K562 (cell line): ENCODE results near the gene GPR78. TPM values are rescaled to one million over a fixed set of nuclear protein-coding genes. Genes with fewer than 3 reads are reported as not detected.

Experiments used
- BACH1 ChIP-seq: fragments of 200-800 bp; sonication (Bioruptor generic); IDR thresholded peaks from 2 replicates; pipeline ENCODE4 v1.6.1; 2016; ENCODE audit warnings: missing genetic modification characterization, missing compliant biosample characterization
- BCL6 ChIP-seq: fragments of 250-450 bp; sonication (Bioruptor Pico); IDR thresholded peaks from 2 replicates; pipeline ENCODE4 v1.4.0; 2020
- BRCA1 ChIP-seq, 2 experiments: fragments of 450-650 bp in 1 of 2; sonication (generic) in 1 of 2; formaldehyde crosslinking in 1 of 2; IDR thresholded peaks; 2 replicates each; pipeline versions ENCODE4 v1.5.0 to v1.6.1; 2017 to 2020; ENCODE audit warnings: mild to moderate bottlenecking in 1 of 2, missing genetic modification reagents in 1 of 2
- BRF1 ChIP-seq: IDR thresholded peaks from 3 replicates; pipeline ENCODE4 v1.6.1; 2011; ENCODE audit warnings: borderline replicate concordance, mild to moderate bottlenecking; ENCODE audit not compliant: insufficient read length; ENCODE audit errors: extremely low read depth
- CHAMP1 ChIP-seq: fragments of 450-650 bp; IDR thresholded peaks from 2 replicates; pipeline ENCODE4 v1.6.1; 2016; ENCODE audit warnings: mild to moderate bottlenecking
- HMGXB4 ChIP-seq: sonication (generic); formaldehyde crosslinking; IDR thresholded peaks from 2 replicates; pipeline ENCODE4 v1.8.1; 2023; ENCODE audit warnings: mild to moderate bottlenecking, missing genetic modification reagents
- KLF1 ChIP-seq: fragments of 450-650 bp; IDR thresholded peaks from 2 replicates; pipeline ENCODE4 v1.6.1; 2016; ENCODE audit warnings: missing genetic modification characterization, missing compliant biosample characterization
- L3MBTL2 ChIP-seq: fragments of 450-650 bp; IDR thresholded peaks from 2 replicates; pipeline ENCODE4 v1.6.1; 2016; ENCODE audit warnings: mild to moderate bottlenecking, moderate library complexity
- MBD1 ChIP-seq: fragments of 250-450 bp; sonication (Bioruptor Pico); IDR thresholded peaks from 2 replicates; pipeline ENCODE4 v1.8.0; 2022; ENCODE audit warnings: inconsistent platforms
- PHF21A ChIP-seq: fragments of 450-650 bp; IDR thresholded peaks from 2 replicates; pipeline ENCODE4 v1.6.1; 2017; ENCODE audit warnings: low read depth, borderline replicate concordance
- PTRF ChIP-seq: fragments of 450-650 bp; IDR thresholded peaks from 2 replicates; pipeline ENCODE4 v1.6.1; 2016; ENCODE audit warnings: mild to moderate bottlenecking, missing genetic modification characterization, missing compliant biosample characterization
- SMAD3 ChIP-seq: fragments of 450-650 bp; formaldehyde crosslinking; conservative IDR thresholded peaks from 2 replicates; pipeline ENCODE4 v1.4.0; 2020; ENCODE audit warnings: mild to moderate bottlenecking
- STAG1 ChIP-seq: sonication (generic); formaldehyde crosslinking; IDR thresholded peaks from 2 replicates; pipeline ENCODE4 v1.5.0; 2020; ENCODE audit warnings: missing genetic modification reagents, borderline replicate concordance
- TCF3 ChIP-seq: sonication (generic); formaldehyde crosslinking; IDR thresholded peaks from 2 replicates; pipeline ENCODE4 v1.4.0; 2020; ENCODE audit warnings: mild to moderate bottlenecking, missing genetic modification reagents
- TEAD4 ChIP-seq, 2 experiments: sonication (generic) in 1 of 2; formaldehyde crosslinking in 1 of 2; IDR thresholded peaks; 2 replicates each; pipeline versions ENCODE4 v1.6.1 to v1.8.0; 2012 to 2022; ENCODE audit warnings: borderline replicate concordance in 1 of 2, inconsistent platforms in 1 of 2, low read length in 1 of 2, mild to moderate bottlenecking in 1 of 2, missing genetic modification reagents in 1 of 2
- ZC3H4 ChIP-seq: sonication (generic); formaldehyde crosslinking; IDR thresholded peaks from 2 replicates; pipeline ENCODE4 v1.9.0; 2021; ENCODE audit warnings: missing genetic modification reagents, borderline replicate concordance
- ZKSCAN3 ChIP-seq: fragments of 250-450 bp; sonication (Bioruptor Pico); IDR thresholded peaks from 2 replicates; pipeline ENCODE4 v1.4.0; 2020
- ZNF239 ChIP-seq: fragments of 250-450 bp; sonication (Bioruptor Pico); IDR thresholded peaks from 2 replicates; pipeline ENCODE4 v1.4.0; 2020; ENCODE audit warnings: mild to moderate bottlenecking
- ZNF311 ChIP-seq: fragments of 250-450 bp; sonication (Bioruptor Pico); IDR thresholded peaks from 2 replicates; pipeline ENCODE4 v1.4.0; 2020; ENCODE audit warnings: mild to moderate bottlenecking, moderate library complexity
- ZNF655 ChIP-seq: fragments of 250-450 bp; sonication (Bioruptor Pico); IDR thresholded peaks from 2 replicates; pipeline ENCODE4 v1.5.0; 2021
- polyA plus RNA-seq, 8 experiments: library from polyadenylated mRNA; depleted of rRNA in 4 of 8; stranded (reverse) in 5 of 8; unstranded in 3 of 8; fragments of >200 nt; fragmentation: Nextera tagmentation in 2 of 8; fragmentation: Illumina TruSeq in 1 of 8; extraction: Ambion mirVana in 2 of 8; extraction: Trizol in 1 of 8; gene quantifications; 2 replicates each; pipeline versions ENCODE4 v1.2.1 to v1.2.3, GENCODE V29; 2011 to 2014; ENCODE audit warnings: inconsistent platforms in 1 of 8, missing spikeins in 1 of 8
- total RNA-seq, 7 experiments: library from RNA; depleted of rRNA in 6 of 7; stranded (reverse); fragments of >200 nt in 6 of 7; fragmentation: Illumina TruSeq in 2 of 7; extraction: Trizol in 2 of 7; gene quantifications; 2 replicates each; pipeline versions ENCODE4 v1.2.1 to v1.2.3, GENCODE V29; 2011 to 2021; ENCODE audit warnings: low replicate concordance in 1 of 7

Gene GPR78
- total and polyA plus RNA-seq, 9 of the 15 experiments (the other 6 are each of a cell fraction or from before 2014, with no cell fraction given) = 0.04 to 0.13 (median 0.07) TPM; not detected in 4

GRCh38 chr4:8587469-8588195 is 7.4 kb downstream of the GPR78 start (continued):
- TF ChIP-seq STAG1 (no peak), KLF1 (no peak), ZNF239 (CRISPR knock-in tag) (peak; percentile 35; the same call in 1 of the 2 replicates), PHF21A (no peak), TCF3 (CRISPR knock-in tag) (no peak), ZKSCAN3 (CRISPR knock-in tag) (no peak), ZNF655 (no peak), BRF1 (no peak), BRCA1 (IDR thresholded peaks at IDR 0.05) (no peak), BRCA1 (CRISPR knock-in tag; IDR thresholded peaks at IDR 0.05) (no peak), BCL6 (no peak), SMAD3 (no peak), PTRF (tag) (no peak), BACH1 (tag) (no peak), L3MBTL2 (0 out of 2 replicates have a peak, but pooled peaks have one; percentile 42), ZC3H4 (CRISPR knock-in tag) (no peak), CHAMP1 (no peak), TEAD4 (IDR thresholded peaks at IDR 0.05; ENCODE audit: low read length) (no peak), TEAD4 (CRISPR knock-in tag; IDR thresholded peaks at IDR 0.05; ENCODE audit: borderline replicate concordance) (no peak), MBD1 (CRISPR knock-in tag) (no peak), ZNF311 (CRISPR knock-in tag) (no peak), HMGXB4 (CRISPR knock-in tag) (no peak)
